Memory B cell (primary cell): ENCODE measurements around the gene SNTB2.

Source experiments
- ATAC-seq: fragments of 150-1000 bp; cut with Tn5 transposase; 2 replicates; pipeline ENCODE4 v1.10.0; 2021; ENCODE audit warnings: low read depth, mild to moderate bottlenecking, moderate library complexity
- DNase-seq, 2 donors: peaks; one replicate each; pipeline ENCODE4 v3.0.0; 2022; ENCODE audit warnings: low spot score in 2 of 2
- H3K27ac Mint-ChIP-seq: one replicate; pipeline ENCODE4 v1.8.0; 2022; ENCODE audit warnings: mild to moderate bottlenecking, moderate library complexity, mixed read lengths
- H3K27me3 Mint-ChIP-seq: one replicate; pipeline ENCODE4 v1.8.0; 2022; ENCODE audit warnings: mixed read lengths
- H3K36me3 Mint-ChIP-seq: one replicate; pipeline ENCODE4 v1.8.0; 2022; ENCODE audit warnings: mild to moderate bottlenecking, mixed read lengths
- H3K4me1 Mint-ChIP-seq: one replicate; pipeline ENCODE4 v1.8.0; 2022; ENCODE audit warnings: mixed read lengths
- H3K4me3 Mint-ChIP-seq: one replicate; pipeline ENCODE4 v1.8.0; 2022; ENCODE audit warnings: mild to moderate bottlenecking, moderate library complexity, mixed read lengths
- H3K9me3 Mint-ChIP-seq: one replicate; pipeline ENCODE4 v1.8.0; 2022; ENCODE audit warnings: mixed read lengths

SNTB2 gene

DNA sequence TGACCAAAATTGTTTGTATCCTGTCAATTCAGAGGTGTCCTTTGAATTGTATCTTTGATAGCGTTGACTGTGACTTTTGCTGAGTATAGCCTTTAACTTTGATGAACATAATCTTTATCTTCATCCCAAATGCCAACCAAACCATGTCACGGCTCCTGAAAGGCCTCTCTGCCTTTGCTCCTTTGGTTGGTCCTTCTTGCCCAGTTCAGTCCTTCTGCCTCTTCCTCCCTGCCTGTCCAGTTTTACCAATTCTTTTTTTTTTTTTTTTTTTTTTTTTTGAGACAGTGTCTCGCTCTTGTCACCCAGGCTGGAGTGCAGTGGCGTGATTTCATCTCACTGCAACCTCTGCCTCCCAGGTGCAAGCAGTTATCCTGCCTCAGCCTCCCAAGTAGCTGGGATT is 111.3 kb downstream of the SNTB2 start:
- H3K4me3 Mint-ChIP-seq, result no peak overlapping the region
- no peak for ATAC-seq
- no peaks in the 10 kb centered on the region for H3K27me3 Mint-ChIP-seq
- no peaks in the 10 kb centered on the region for H3K9me3 Mint-ChIP-seq
- peaks cover 11% of the 10 kb centered on the region for H3K36me3 Mint-ChIP-seq
- H3K27ac Mint-ChIP-seq, result no peak overlapping the region
- DNase-seq, result no peak
- peaks cover 2% of the 10 kb centered on the region for H3K4me1 Mint-ChIP-seq

GRCh38 chr16:69301187-69301586 is 114.2 kb downstream of the SNTB2 start:
- no peak overlapping the region for H3K27ac Mint-ChIP-seq
- H3K4me3 Mint-ChIP-seq, result no peak overlapping the region
- H3K36me3 Mint-ChIP-seq, result peaks cover 11% of the 10 kb centered on the region
- H3K4me1 Mint-ChIP-seq, result peaks cover 2% of the 10 kb centered on the region
- DNase-seq (no peak), ATAC-seq (no peak)
- H3K9me3 Mint-ChIP-seq, result no peaks in the 10 kb centered on the region
- no peaks in the 10 kb centered on the region for H3K27me3 Mint-ChIP-seq

GRCh38 chr16:69301861-69302260 is 114.9 kb downstream of the SNTB2 start:
- Mint-ChIP-seq H3K36me3 (peaks cover 9% of the 10 kb centered on the region), H3K4me3 (no peak overlapping the region), H3K4me1 (peaks cover 2% of the 10 kb centered on the region)

DNA sequence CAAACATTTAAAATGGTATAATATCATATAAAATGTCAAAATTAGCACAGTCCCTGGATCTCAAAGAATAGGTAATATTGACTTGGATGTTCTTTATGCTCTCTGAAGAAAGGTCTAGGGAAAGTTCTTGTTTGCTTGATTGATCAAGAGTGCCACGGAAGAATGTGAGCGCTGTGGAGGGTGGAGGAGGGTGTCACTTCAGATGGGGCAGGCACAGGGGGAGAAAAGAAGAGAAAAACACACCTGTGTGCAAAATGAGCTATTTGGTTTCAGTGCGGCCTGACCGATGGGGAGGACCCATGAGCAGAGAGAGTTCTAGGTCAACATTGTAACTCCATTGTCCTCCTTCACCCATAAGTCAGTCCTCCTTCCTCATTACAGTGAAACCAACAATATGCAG is 115.3 kb downstream of the SNTB2 start:
- Mint-ChIP-seq H3K9me3 (no peaks in the 10 kb centered on the region), H3K36me3 (peaks cover 9% of the 10 kb centered on the region), H3K27ac (no peak overlapping the region), H3K4me3 (no peak overlapping the region), H3K4me1 (peaks cover 2% of the 10 kb centered on the region), H3K27me3 (no peaks in the 10 kb centered on the region)
- ATAC-seq (no peak), DNase-seq (no peak)

More at GRCh38 chr16:69301861-69302260, 114.9 kb downstream of the SNTB2 start:
- Mint-ChIP-seq H3K9me3 (no peaks in the 10 kb centered on the region), H3K27me3 (no peaks in the 10 kb centered on the region), H3K27ac (no peak overlapping the region)
- DNase-seq (no peak), ATAC-seq (no peak)

DNA sequence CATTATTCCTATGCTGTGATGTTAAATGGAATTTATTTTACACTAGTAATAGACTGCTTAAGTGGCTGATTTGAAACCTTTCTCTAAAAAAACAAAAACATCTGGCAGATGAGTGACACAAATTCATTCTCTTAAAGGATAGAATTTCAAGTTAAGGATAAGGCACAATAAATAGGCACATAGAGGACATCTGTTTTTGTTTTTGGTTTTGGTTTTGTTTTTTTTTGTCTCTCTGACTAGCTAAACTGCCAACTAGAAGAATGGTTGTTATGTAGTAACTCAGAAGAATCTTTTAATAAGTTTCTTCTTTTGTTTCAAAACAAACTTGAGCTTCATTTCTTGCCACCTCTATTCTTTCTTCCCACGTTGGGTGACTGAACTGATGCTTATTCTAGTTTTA is 119.1 kb downstream of the SNTB2 start:
- no peak for ATAC-seq
- Mint-ChIP-seq H3K4me3 (no peak overlapping the region), H3K9me3 (no peaks in the 10 kb centered on the region), H3K27ac (no peak overlapping the region), H3K4me1 (peaks cover 2% of the 10 kb centered on the region), H3K36me3 (peaks cover 4% of the 10 kb centered on the region), H3K27me3 (no peaks in the 10 kb centered on the region)
- DNase-seq, result no peak

- Mint-ChIP-seq H3K4me3 (no peak overlapping the region), H3K27me3 (no peaks in the 10 kb centered on the region), H3K27ac (no peak overlapping the region), H3K36me3 (no peaks in the 10 kb centered on the region), H3K4me1 (peaks cover 6% of the 10 kb centered on the region), H3K9me3 (no peaks in the 10 kb centered on the region)
- DNase-seq, result no peak
- ATAC-seq, result no peak
These were observed 120.1 kb downstream of the SNTB2 start for GRCh38 chr16:69307091-69307490.

DNA sequence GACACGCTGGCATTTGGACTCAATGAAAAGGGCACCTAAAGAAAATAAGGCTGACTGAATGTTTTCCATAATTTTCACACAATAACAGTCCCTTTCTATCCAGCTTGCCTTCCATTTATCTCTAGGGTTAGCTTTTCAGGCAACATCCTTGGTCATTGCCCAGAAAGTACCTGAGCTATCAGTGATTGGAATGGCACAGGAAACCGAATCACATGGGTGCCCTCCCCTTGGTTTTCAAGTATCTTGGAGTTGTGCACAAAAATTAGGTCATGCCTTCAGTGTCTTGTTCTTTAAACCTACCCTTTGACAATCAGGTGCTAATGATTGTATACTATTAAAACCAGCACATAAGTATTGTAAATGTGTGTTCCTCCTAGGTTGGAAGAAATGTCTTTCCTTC is 120.9 kb downstream of the SNTB2 start:
- no peak overlapping the region for H3K27ac Mint-ChIP-seq
- DNase-seq, result no peak
- no peak for ATAC-seq
- H3K36me3 Mint-ChIP-seq, result no peaks in the 10 kb centered on the region
- H3K4me1 Mint-ChIP-seq, result peaks cover 6% of the 10 kb centered on the region
- H3K4me3 Mint-ChIP-seq, result no peak overlapping the region
- no peaks in the 10 kb centered on the region for H3K27me3 Mint-ChIP-seq
- H3K9me3 Mint-ChIP-seq, result no peaks in the 10 kb centered on the region

DNA sequence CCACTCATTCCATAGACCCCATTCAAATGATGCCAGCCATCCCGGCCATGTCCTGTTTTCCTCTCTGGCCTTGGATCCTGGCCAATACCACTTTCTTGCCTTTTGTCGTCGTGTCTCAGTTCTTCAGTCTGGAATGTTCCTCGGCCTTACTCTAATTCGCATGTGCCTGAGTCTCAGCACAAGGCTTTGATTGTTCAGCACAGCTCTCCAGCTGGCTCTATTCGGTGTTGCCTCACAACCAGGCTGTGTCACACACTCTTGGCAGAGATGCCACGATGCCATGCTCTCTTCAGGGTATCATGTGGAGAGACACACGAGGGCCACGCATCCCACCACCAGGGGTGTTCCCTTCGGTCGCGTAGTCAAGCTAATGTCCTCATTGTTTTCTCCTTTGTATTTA is 122.4 kb downstream of the SNTB2 start:
- Mint-ChIP-seq H3K27ac (no peak overlapping the region), H3K4me1 (peaks cover 12% of the 10 kb centered on the region), H3K36me3 (peaks cover 4% of the 10 kb centered on the region), H3K4me3 (no peak overlapping the region), H3K9me3 (no peaks in the 10 kb centered on the region), H3K27me3 (no peaks in the 10 kb centered on the region)
- DNase-seq (no peak), ATAC-seq (no peak)

DNA sequence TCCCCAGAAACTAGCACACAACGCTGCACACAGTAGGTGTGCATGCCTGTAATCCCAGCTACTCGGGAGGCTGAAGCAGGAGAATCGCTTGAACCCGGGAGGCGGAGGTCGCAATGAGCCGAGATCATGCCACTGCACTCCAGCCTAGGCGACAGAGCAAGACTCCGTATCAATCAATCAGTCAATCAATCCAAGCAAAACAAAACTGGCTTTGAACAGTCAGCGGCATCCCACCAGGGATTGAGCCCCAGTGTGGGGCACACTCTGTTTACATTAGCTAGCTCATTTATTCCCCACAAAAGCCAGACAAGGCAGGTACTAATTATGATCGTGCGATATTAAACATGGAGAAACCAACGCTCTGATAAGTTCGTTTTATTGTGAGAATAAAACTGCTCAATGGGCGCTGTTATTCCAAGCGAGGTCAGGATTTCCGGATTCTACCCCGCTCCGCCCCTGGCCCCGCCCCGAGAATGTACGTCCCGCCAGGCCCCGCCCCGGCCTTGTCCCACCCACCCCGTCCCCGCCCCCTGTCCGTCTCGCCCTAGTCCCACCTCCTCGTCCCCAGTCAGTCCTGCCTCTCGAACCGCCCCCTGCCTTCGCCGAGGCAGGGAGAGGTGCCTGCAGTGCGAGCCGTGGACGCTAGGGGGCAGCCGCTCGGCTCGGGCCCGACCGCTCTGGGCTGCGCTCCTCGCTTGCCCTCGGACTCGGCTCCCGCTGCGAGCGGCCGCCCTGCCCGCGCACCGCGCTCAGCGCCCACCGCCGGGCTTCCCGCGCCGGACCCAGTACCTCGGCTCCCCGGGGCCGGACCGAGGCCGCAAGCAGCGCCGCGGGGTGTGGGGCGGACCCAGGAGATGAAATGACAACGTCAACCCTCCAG is 123.9 kb downstream of the SNTB2 start, which contains the start of gene VPS4A:
Gene VPS4A (plus strand): TSS at position 698 of the 880 bp plus-strand sequence. CDS start 162 bp downstream, at position 860.
- ATAC-seq, result peak; percentile 87
- peaks cover 12% of the 10 kb centered on the region for H3K4me1 Mint-ChIP-seq
- peak; percentile 99 to 100 for DNase-seq
- H3K36me3 Mint-ChIP-seq, result peaks cover 6% of the 10 kb centered on the region
- no peaks in the 10 kb centered on the region for H3K9me3 Mint-ChIP-seq
- peak within 1 kb of the TSS; percentile 92 for H3K4me3 Mint-ChIP-seq
- H3K27me3 Mint-ChIP-seq, result no peaks in the 10 kb centered on the region
- peak within 1 kb of the TSS; percentile 86 for H3K27ac Mint-ChIP-seq

- ATAC-seq, result peak; percentile 41
- Mint-ChIP-seq H3K4me1 (peaks cover 12% of the 10 kb centered on the region), H3K27ac (peak overlapping the region; percentile 84), H3K36me3 (peaks cover 9% of the 10 kb centered on the region), H3K27me3 (no peaks in the 10 kb centered on the region), H3K9me3 (no peaks in the 10 kb centered on the region), H3K4me3 (peak overlapping the region; percentile 92)
- no peak for DNase-seq
These were observed 124.8 kb downstream of the SNTB2 start for GRCh38 chr16:69311533-69312387.

DNA sequence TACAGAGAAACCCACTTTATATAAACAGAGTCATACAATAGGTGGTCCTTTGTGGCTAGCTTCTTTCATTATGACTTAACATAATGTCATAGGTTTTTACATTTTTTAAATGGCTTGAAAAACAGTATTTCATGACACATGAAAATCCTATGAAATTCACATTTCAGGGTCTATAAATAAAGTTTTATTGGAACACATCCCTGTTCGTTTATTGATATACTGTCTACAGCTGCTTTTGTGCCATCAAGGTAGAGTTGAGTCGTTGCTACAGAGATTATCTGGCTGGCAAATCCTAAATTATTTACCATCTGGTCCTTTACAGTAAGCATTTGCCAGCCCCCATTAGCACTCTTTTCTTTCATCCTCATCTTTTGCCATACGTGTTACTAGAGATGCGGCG is 126.5 kb downstream of the SNTB2 start:
- H3K27ac Mint-ChIP-seq, result no peak overlapping the region
- peaks cover 9% of the 10 kb centered on the region for H3K36me3 Mint-ChIP-seq
- peaks cover 12% of the 10 kb centered on the region for H3K4me1 Mint-ChIP-seq
- H3K9me3 Mint-ChIP-seq, result no peaks in the 10 kb centered on the region
- DNase-seq, result no peak
- ATAC-seq, result no peak
- H3K27me3 Mint-ChIP-seq, result no peaks in the 10 kb centered on the region
- H3K4me3 Mint-ChIP-seq, result peak overlapping the region; percentile 64

DNA sequence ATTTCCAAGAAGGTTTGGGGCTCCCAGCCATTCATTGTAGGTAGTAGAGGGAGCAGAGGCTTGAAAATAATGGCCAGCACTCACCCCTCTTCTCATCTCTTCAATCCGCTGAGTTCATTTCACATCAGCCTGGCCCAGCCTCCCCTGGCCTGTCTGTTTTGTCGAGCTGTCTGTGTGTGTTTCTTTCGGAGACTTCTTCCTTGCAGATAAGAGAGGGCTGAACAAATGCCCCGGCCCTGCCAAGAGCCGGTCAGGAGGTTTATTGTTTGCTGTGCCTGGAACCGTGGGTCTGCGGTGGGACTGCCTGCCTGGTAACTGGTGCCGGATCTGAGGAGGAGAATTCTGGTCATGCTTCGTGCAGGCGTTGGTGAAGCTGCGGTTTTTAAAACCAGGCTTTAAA is 127.6 kb downstream of the SNTB2 start:
- Mint-ChIP-seq H3K4me3 (no peak overlapping the region), H3K27ac (no peak overlapping the region), H3K9me3 (no peaks in the 10 kb centered on the region), H3K4me1 (peaks cover 12% of the 10 kb centered on the region), H3K27me3 (no peaks in the 10 kb centered on the region), H3K36me3 (peaks cover 11% of the 10 kb centered on the region)
- DNase-seq, result no peak
- ATAC-seq, result no peak

DNA sequence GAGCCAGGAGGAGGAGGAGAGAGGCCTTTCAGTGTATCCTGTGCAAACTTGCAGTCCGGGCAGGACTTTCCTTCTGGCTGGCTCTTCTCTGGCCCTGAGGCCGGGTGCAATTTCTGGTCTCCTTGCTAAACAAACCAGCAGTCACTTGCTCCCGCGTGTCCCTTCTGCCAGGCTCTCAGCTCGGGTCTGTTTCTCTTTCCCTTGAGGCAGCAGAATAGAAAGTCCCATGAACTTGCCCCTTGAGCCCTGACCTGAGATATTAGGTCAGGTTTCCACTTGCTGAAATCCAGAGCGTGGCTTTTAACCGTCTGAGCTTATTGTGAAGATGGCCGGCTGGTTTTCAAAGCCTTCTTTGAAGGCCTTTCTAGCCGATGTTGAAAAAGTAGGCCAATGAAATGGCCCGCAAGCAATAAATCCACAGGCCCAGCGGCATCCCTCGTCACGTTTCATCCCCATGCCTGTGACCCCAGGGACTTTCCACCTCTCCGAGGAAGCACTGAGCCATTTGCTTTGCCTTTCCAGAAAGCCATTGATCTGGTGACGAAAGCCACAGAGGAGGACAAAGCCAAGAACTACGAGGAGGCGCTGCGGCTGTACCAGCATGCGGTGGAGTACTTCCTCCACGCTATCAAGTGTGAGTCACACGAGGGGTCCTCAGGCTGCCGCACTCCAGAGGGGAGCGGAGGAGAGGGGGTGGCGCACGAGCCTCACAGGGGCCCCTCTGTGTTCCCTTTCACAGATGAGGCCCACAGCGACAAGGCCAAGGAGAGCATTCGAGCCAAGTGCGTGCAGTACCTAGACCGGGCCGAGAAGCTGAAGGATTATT is 128.7 kb downstream of the SNTB2 start:
- Mint-ChIP-seq H3K4me3 (no peak overlapping the region), H3K36me3 (peaks cover 13% of the 10 kb centered on the region), H3K27me3 (no peaks in the 10 kb centered on the region), H3K9me3 (no peaks in the 10 kb centered on the region), H3K4me1 (peaks cover 12% of the 10 kb centered on the region), H3K27ac (no peak overlapping the region)
- DNase-seq (no peak), ATAC-seq (no peak)
